ENCODE data around the gene GPR78.

- TF ChIP-seq, protein P1, sequence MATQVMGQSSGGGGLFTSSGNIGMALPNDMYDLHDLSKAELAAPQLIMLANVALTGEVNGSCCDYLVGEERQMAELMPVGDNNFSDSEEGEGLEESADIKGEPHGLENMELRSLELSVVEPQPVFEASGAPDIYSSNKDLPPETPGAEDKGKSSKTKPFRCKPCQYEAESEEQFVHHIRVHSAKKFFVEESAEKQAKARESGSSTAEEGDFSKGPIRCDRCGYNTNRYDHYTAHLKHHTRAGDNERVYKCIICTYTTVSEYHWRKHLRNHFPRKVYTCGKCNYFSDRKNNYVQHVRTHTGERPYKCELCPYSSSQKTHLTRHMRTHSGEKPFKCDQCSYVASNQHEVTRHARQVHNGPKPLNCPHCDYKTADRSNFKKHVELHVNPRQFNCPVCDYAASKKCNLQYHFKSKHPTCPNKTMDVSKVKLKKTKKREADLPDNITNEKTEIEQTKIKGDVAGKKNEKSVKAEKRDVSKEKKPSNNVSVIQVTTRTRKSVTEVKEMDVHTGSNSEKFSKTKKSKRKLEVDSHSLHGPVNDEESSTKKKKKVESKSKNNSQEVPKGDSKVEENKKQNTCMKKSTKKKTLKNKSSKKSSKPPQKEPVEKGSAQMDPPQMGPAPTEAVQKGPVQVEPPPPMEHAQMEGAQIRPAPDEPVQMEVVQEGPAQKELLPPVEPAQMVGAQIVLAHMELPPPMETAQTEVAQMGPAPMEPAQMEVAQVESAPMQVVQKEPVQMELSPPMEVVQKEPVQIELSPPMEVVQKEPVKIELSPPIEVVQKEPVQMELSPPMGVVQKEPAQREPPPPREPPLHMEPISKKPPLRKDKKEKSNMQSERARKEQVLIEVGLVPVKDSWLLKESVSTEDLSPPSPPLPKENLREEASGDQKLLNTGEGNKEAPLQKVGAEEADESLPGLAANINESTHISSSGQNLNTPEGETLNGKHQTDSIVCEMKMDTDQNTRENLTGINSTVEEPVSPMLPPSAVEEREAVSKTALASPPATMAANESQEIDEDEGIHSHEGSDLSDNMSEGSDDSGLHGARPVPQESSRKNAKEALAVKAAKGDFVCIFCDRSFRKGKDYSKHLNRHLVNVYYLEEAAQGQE (IDR thresholded peaks at IDR 0.05; ENCODE audit: insufficient read depth in 1 of 2, low read depth in 2 of 2, low read length in 2 of 2): no peak
- TF ChIP-seq POLR2AphosphoS5 (IDR thresholded peaks at IDR 0.05; ENCODE audit: low read depth, low read length) (no peak), TAF1 (IDR thresholded peaks at IDR 0.05; ENCODE audit: borderline replicate concordance, insufficient read depth, low read length) (no peak), SIN3A (IDR thresholded peaks at IDR 0.05; ENCODE audit: borderline replicate concordance, insufficient read depth, low read length) (no peak), FOXP2 (optimal IDR thresholded peaks at IDR 0.05; ENCODE audit: borderline replicate concordance, extremely low read depth, extremely low read length, insufficient read depth) (no peak)
These were observed 32.9 kb upstream of the GPR78 start for GRCh38 chr4:8547108-8547911.

All from PFSK-1 (cell line).